Natural killer cell treated with Interleukin-12 subunit alpha and Interleukin-12 subunit beta and Interleukin-15 and Interleukin-18, amount 100 ng/mL, for 72 hours (primary cell): Measurements from ENCODE around the gene MTFR2. TPM values are rescaled to one million over a fixed set of nuclear protein-coding genes. Genes with fewer than 3 reads are reported as not detected.
A peak's percentile ranks its signal among the peaks of the same experiment; 100 is the strongest.
"Not testable (repeated sequence)": the region's sequence is repeated elsewhere in the genome, so short reads cannot be mapped to it uniquely, and the experiment has no call there.

Experiments used
- ATAC-seq, 2 donors: fragments of 150-1000 bp; cut with Tn5 transposase in 1 of 2; sonication (Bioruptor Pico), chemical (Tn5 transposase) in 1 of 2; 2 replicates each; pipeline ENCODE4 v1.10.0; 2021
- DNase-seq: peaks from one replicate; pipeline ENCODE4 v3.0.0; 2022; ENCODE audit warnings: low spot score
- H3K27ac Mint-ChIP-seq, 2 donors: 1 replicate in 1 of 2; 2 replicates in 1 of 2; pipeline ENCODE4 v1.8.0; 2022; ENCODE audit warnings: mixed read lengths in 2 of 2, mild to moderate bottlenecking in 1 of 2, moderate library complexity in 1 of 2
- H3K27me3 Mint-ChIP-seq, 2 donors: 1 replicate in 1 of 2; 2 replicates in 1 of 2; pipeline ENCODE4 v1.8.0; 2022; ENCODE audit warnings: mixed read lengths in 2 of 2
- H3K36me3 Mint-ChIP-seq: one replicate; pipeline ENCODE4 v1.8.0; 2022; ENCODE audit warnings: mixed read lengths
- H3K4me1 Mint-ChIP-seq, 2 donors: 1 replicate in 1 of 2; 2 replicates in 1 of 2; pipeline ENCODE4 v1.8.0; 2022; ENCODE audit warnings: low read depth in 2 of 2, mixed read lengths in 2 of 2, mild to moderate bottlenecking in 1 of 2
- H3K4me3 Mint-ChIP-seq: one replicate; pipeline ENCODE4 v1.8.0; 2022; ENCODE audit warnings: mixed read lengths
- H3K9me3 Mint-ChIP-seq: 2 replicates; pipeline ENCODE4 v1.8.0; 2022; ENCODE audit warnings: mixed read lengths
- total RNA-seq, 2 donors: library from RNA; stranded (reverse); gene quantifications; one replicate each; pipeline ENCODE4 v1.2.3, GENCODE V29; 2022

Gene MTFR2
- total RNA-seq, 2 donors from 2014 or later = 14.9 to 26.1 TPM

- DNase-seq = peak; percentile 69
- ATAC-seq = peak; percentile 82 to 84
- H3K9me3 Mint-ChIP-seq = no peaks in the 10 kb centered on the region
- H3K4me3 Mint-ChIP-seq = peak overlapping the region; percentile 42
- peak overlapping the region in 1 of 2 donors; percentile 46 for H3K27ac Mint-ChIP-seq
- no peaks in the 10 kb centered on the region for H3K27me3 Mint-ChIP-seq
- H3K4me1 Mint-ChIP-seq = peaks cover 5 to 6% of the 10 kb centered on the region in 2 donors
- H3K36me3 Mint-ChIP-seq = no peaks in the 10 kb centered on the region
Observed at GRCh38 chr6:136226027-136226673, 24.0 kb downstream of the MTFR2 start.

GRCh38 chr6:136225496-136225895 lies 24.6 kb downstream of the MTFR2 start:
- H3K36me3 Mint-ChIP-seq = no peaks in the 10 kb centered on the region
- H3K27me3 Mint-ChIP-seq = no peaks in the 10 kb centered on the region
- H3K4me3 Mint-ChIP-seq = no peak overlapping the region
- H3K4me1 Mint-ChIP-seq = peaks cover 5 to 6% of the 10 kb centered on the region in 2 donors
- no peaks in the 10 kb centered on the region for H3K9me3 Mint-ChIP-seq
- DNase-seq = no peak
- no peak overlapping the region for H3K27ac Mint-ChIP-seq
- ATAC-seq = no peak

GRCh38 chr6:136224974-136225373 lies 25.1 kb downstream of the MTFR2 start:
- H3K4me3 Mint-ChIP-seq, ATAC-seq, H3K36me3 Mint-ChIP-seq, H3K4me1 Mint-ChIP-seq, H3K9me3 Mint-ChIP-seq, H3K27me3 Mint-ChIP-seq, DNase-seq, H3K27ac Mint-ChIP-seq: not testable (repeated sequence)

- no peak for ATAC-seq
- no peak overlapping the region for H3K4me3 Mint-ChIP-seq
- no peaks in the 10 kb centered on the region for H3K9me3 Mint-ChIP-seq
Observed at GRCh38 chr6:136216503-136217401, 33.4 kb downstream of the MTFR2 start.

GRCh38 chr6:136213853-136214252 lies 36.3 kb downstream of the MTFR2 start:
- H3K4me3 Mint-ChIP-seq = no peak overlapping the region
- no peak for ATAC-seq
- H3K27ac Mint-ChIP-seq = no peak overlapping the region
- H3K9me3 Mint-ChIP-seq = no peaks in the 10 kb centered on the region
- H3K27me3 Mint-ChIP-seq = peaks cover 0 to 14% of the 10 kb centered on the region in 2 donors
- no peaks in the 10 kb centered on the region for H3K4me1 Mint-ChIP-seq
- H3K36me3 Mint-ChIP-seq = no peaks in the 10 kb centered on the region
- DNase-seq = no peak

More at GRCh38 chr6:136216503-136217401, 33.4 kb downstream of the MTFR2 start:
- no peak for DNase-seq
- Mint-ChIP-seq H3K27me3 (no peaks in the 10 kb centered on the region), H3K36me3 (no peaks in the 10 kb centered on the region), H3K27ac (no peak overlapping the region), H3K4me1 (no peaks in the 10 kb centered on the region)

GRCh38 chr6:136213012-136213539 lies 37.0 kb downstream of the MTFR2 start:
- peaks cover 0 to 16% of the 10 kb centered on the region in 2 donors for H3K27me3 Mint-ChIP-seq
- no peak overlapping the region for H3K4me3 Mint-ChIP-seq
- H3K4me1 Mint-ChIP-seq = no peaks in the 10 kb centered on the region
- H3K27ac Mint-ChIP-seq = no peak overlapping the region
- H3K36me3 Mint-ChIP-seq = no peaks in the 10 kb centered on the region
- DNase-seq = no peak
- ATAC-seq = no peak
- H3K9me3 Mint-ChIP-seq = no peaks in the 10 kb centered on the region

GRCh38 chr6:136212608-136213007 lies 37.5 kb downstream of the MTFR2 start:
- no peak for ATAC-seq
- no peak overlapping the region for H3K27ac Mint-ChIP-seq
- H3K36me3 Mint-ChIP-seq = no peaks in the 10 kb centered on the region
- no peak overlapping the region for H3K4me3 Mint-ChIP-seq
- no peaks in the 10 kb centered on the region for H3K4me1 Mint-ChIP-seq
- DNase-seq = no peak
- no peaks in the 10 kb centered on the region for H3K9me3 Mint-ChIP-seq
- peaks cover 0 to 16% of the 10 kb centered on the region in 2 donors for H3K27me3 Mint-ChIP-seq

- no peak overlapping the region for H3K27ac Mint-ChIP-seq
Observed at GRCh38 chr6:136210398-136211165, 39.5 kb downstream of the MTFR2 start.

GRCh38 chr6:136209496-136209895 lies 40.6 kb downstream of the MTFR2 start:
- Mint-ChIP-seq H3K27me3 (peaks cover 5 to 16% of the 10 kb centered on the region in 2 donors), H3K27ac (no peak overlapping the region), H3K4me1 (no peaks in the 10 kb centered on the region), H3K36me3 (no peaks in the 10 kb centered on the region), H3K9me3 (no peaks in the 10 kb centered on the region), H3K4me3 (no peak overlapping the region)
- DNase-seq (no peak), ATAC-seq (no peak)

More at GRCh38 chr6:136210398-136211165, 39.5 kb downstream of the MTFR2 start:
- H3K4me1 Mint-ChIP-seq = no peaks in the 10 kb centered on the region
- DNase-seq (no peak), ATAC-seq (no peak)
- H3K9me3 Mint-ChIP-seq = no peaks in the 10 kb centered on the region
- H3K36me3 Mint-ChIP-seq = no peaks in the 10 kb centered on the region
- H3K27me3 Mint-ChIP-seq = peaks cover 5 to 16% of the 10 kb centered on the region in 2 donors
- H3K4me3 Mint-ChIP-seq = no peak overlapping the region

- H3K27ac Mint-ChIP-seq = no peak overlapping the region
- DNase-seq (no peak), ATAC-seq (no peak)
- no peaks in the 10 kb centered on the region for H3K4me1 Mint-ChIP-seq
- no peaks in the 10 kb centered on the region for H3K36me3 Mint-ChIP-seq
- H3K4me3 Mint-ChIP-seq = no peak overlapping the region
- peaks cover 5 to 16% of the 10 kb centered on the region in 2 donors for H3K27me3 Mint-ChIP-seq
- H3K9me3 Mint-ChIP-seq = no peaks in the 10 kb centered on the region
Observed at GRCh38 chr6:136208783-136209182, 41.3 kb downstream of the MTFR2 start.

- peaks cover 0 to 4% of the 10 kb centered on the region in 2 donors for H3K27me3 Mint-ChIP-seq
- no peak for ATAC-seq
- H3K4me3 Mint-ChIP-seq = no peak overlapping the region
- H3K27ac Mint-ChIP-seq = no peak overlapping the region
- no peaks in the 10 kb centered on the region for H3K4me1 Mint-ChIP-seq
- no peaks in the 10 kb centered on the region for H3K36me3 Mint-ChIP-seq
- no peak for DNase-seq
- H3K9me3 Mint-ChIP-seq = no peaks in the 10 kb centered on the region
Observed at GRCh38 chr6:136201732-136202131, 48.4 kb downstream of the MTFR2 start.

GRCh38 chr6:136192902-136193301 lies 57.2 kb downstream of the MTFR2 start:
- DNase-seq (no peak), ATAC-seq (no peak)
- Mint-ChIP-seq H3K4me1 (no peaks in the 10 kb centered on the region), H3K27me3 (peaks cover 4 to 11% of the 10 kb centered on the region in 2 donors), H3K9me3 (no peaks in the 10 kb centered on the region), H3K4me3 (no peak overlapping the region), H3K27ac (no peak overlapping the region), H3K36me3 (no peaks in the 10 kb centered on the region)

GRCh38 chr6:136191606-136192312 lies 58.4 kb downstream of the MTFR2 start:
- no peak overlapping the region for H3K4me3 Mint-ChIP-seq
- H3K4me1 Mint-ChIP-seq = no peaks in the 10 kb centered on the region
- no peaks in the 10 kb centered on the region for H3K36me3 Mint-ChIP-seq
- DNase-seq = no peak
- H3K27me3 Mint-ChIP-seq = peaks cover 6 to 11% of the 10 kb centered on the region in 2 donors
- peak in 1 of 2 donors; percentile 38 for ATAC-seq
- no peaks in the 10 kb centered on the region for H3K9me3 Mint-ChIP-seq
- no peak overlapping the region for H3K27ac Mint-ChIP-seq
